Vagina (tissue), 2 donors: Measurements from ENCODE around the gene NCS1. TPM values are rescaled to one million over a fixed set of nuclear protein-coding genes. Genes with fewer than 3 reads are reported as not detected.

ENCODE experiments used
- DNase-seq, 2 donors: peaks; one replicate each; pipeline ENCODE4 v3.0.0-alpha.2; 2017; ENCODE audit errors: extremely low spot score in 2 of 2
- H3K27ac ChIP-seq: fragments of 200-600 bp; sonication (generic); one replicate; pipeline ENCODE4 v1.5.1; 2019
- H3K27me3 ChIP-seq: fragments of 200-600 bp; sonication (generic); one replicate; pipeline ENCODE4 v1.5.1; 2019
- H3K36me3 ChIP-seq, 2 donors: fragments of 200-600 bp; sonication (generic); one replicate each; pipeline ENCODE4 v1.5.1; 2017 to 2019
- H3K4me1 ChIP-seq: fragments of 200-600 bp; sonication (generic); one replicate; pipeline ENCODE4 v1.5.1; 2019
- H3K4me3 ChIP-seq, 2 donors: fragments of 200-600 bp; sonication (generic); 1 replicate in 1 of 2; 2 replicates in 1 of 2; pipeline ENCODE4 v1.5.1; 2016 to 2019
- H3K9me3 ChIP-seq: fragments of 200-600 bp; sonication (generic); one replicate; pipeline ENCODE4 v1.5.1; 2019
- CTCF ChIP-seq, 3 experiments: fragments of 450-650 bp in 2 of 3; fragments of 200-600 bp in 1 of 3; sonication (generic) in 1 of 3; IDR thresholded peaks; one replicate each; pipeline ENCODE4 v1.5.1; 2017 to 2019; ENCODE audit warnings: antibody characterized with exemption in 3 of 3, mild to moderate bottlenecking in 2 of 3, moderate library complexity in 2 of 3
- POLR2A ChIP-seq, 2 donors: fragments of 450-650 bp; IDR thresholded peaks; one replicate each; pipeline ENCODE4 v1.6.1; 2017; ENCODE audit warnings: antibody characterized with exemption in 2 of 2, mild to moderate bottlenecking in 2 of 2, moderate library complexity in 2 of 2
- POLR2AphosphoS5 ChIP-seq, 2 donors: sonication (generic); formaldehyde crosslinking; IDR thresholded peaks; one replicate each; pipeline ENCODE4 v1.9.0; 2017; ENCODE audit warnings: antibody characterized with exemption in 2 of 2, mild to moderate bottlenecking in 2 of 2, low read depth in 1 of 2; ENCODE audit not compliant: insufficient read depth in 1 of 2
- intact Hi-C: fragments of 100-400 bp; cut with DNase I; formaldehyde crosslinking; loops from one replicate; pipeline ENCODE4 v1.15.1; 2023
- total RNA-seq: library from RNA; depleted of rRNA; stranded (reverse); fragments of >200 nt; gene quantifications from one replicate; pipeline ENCODE4 v1.2.3, GENCODE V29; 2016

Gene NCS1
- total RNA-seq, 1 donor from 2014 or later, result 20.4 TPM

- H3K36me3 ChIP-seq, result no peaks in the 10 kb centered on the region
- H3K4me3 ChIP-seq, result no peak overlapping the region
- intact Hi-C loops, result no loop called here
- TF ChIP-seq CTCF (IDR thresholded peaks at IDR 0.05) (no peak), POLR2AphosphoS5 (IDR thresholded peaks at IDR 0.05; ENCODE audit: insufficient read depth in 1 of 2, low read depth in 1 of 2) (no peak), POLR2A (IDR thresholded peaks at IDR 0.05) (no peak)
- DNase-seq, result no peak
- H3K9me3 ChIP-seq, result no peaks in the 10 kb centered on the region
- no peaks in the 10 kb centered on the region for H3K27me3 ChIP-seq
- H3K27ac ChIP-seq, result peak overlapping the region; percentile 49
- peaks cover 25% of the 10 kb centered on the region for H3K4me1 ChIP-seq
Observed at GRCh38 chr9:130137641-130138081, 34.5 kb upstream of the NCS1 start.

- Histone ChIP-seq H3K4me3 (no peak overlapping the region), H3K4me1 (peaks cover 29% of the 10 kb centered on the region), H3K27ac (peak overlapping the region; percentile 49), H3K36me3 (no peaks in the 10 kb centered on the region), H3K27me3 (no peaks in the 10 kb centered on the region), H3K9me3 (no peaks in the 10 kb centered on the region)
- TF ChIP-seq POLR2A (IDR thresholded peaks at IDR 0.05) (no peak), CTCF (IDR thresholded peaks at IDR 0.05) (no peak), POLR2AphosphoS5 (IDR thresholded peaks at IDR 0.05; ENCODE audit: insufficient read depth in 1 of 2, low read depth in 1 of 2) (peak in 1 of 2 donors; percentile 36)
- DNase-seq, result no peak
- intact Hi-C loops, result no loop called here
Observed at GRCh38 chr9:130138171-130138653, 34.0 kb upstream of the NCS1 start.

- intact Hi-C loops, result no loop called here
- no peak for DNase-seq
- TF ChIP-seq POLR2A (IDR thresholded peaks at IDR 0.05) (no peak), POLR2AphosphoS5 (IDR thresholded peaks at IDR 0.05; ENCODE audit: insufficient read depth in 1 of 2, low read depth in 1 of 2) (peak in 1 of 2 donors; percentile 65), CTCF (IDR thresholded peaks at IDR 0.05) (no peak)
Observed at GRCh38 chr9:130138791-130139190, 33.4 kb upstream of the NCS1 start.

GRCh38 chr9:130139251-130139650, 33.0 kb upstream of the NCS1 start:
- Histone ChIP-seq H3K4me3 (no peak overlapping the region), H3K27me3 (no peaks in the 10 kb centered on the region), H3K4me1 (peaks cover 39% of the 10 kb centered on the region), H3K36me3 (no peaks in the 10 kb centered on the region), H3K9me3 (no peaks in the 10 kb centered on the region), H3K27ac (peak overlapping the region; percentile 49)
- no peak for DNase-seq
- TF ChIP-seq POLR2A (IDR thresholded peaks at IDR 0.05), result no peak
- TF ChIP-seq CTCF (IDR thresholded peaks at IDR 0.05), result no peak
- no peak for TF ChIP-seq POLR2AphosphoS5 (IDR thresholded peaks at IDR 0.05; ENCODE audit: insufficient read depth in 1 of 2, low read depth in 1 of 2)
- intact Hi-C loops, result no loop called here

More at GRCh38 chr9:130138791-130139190, 33.4 kb upstream of the NCS1 start:
- Histone ChIP-seq H3K27me3 (no peaks in the 10 kb centered on the region), H3K27ac (peak overlapping the region; percentile 49), H3K36me3 (no peaks in the 10 kb centered on the region), H3K9me3 (no peaks in the 10 kb centered on the region), H3K4me3 (no peak overlapping the region), H3K4me1 (peaks cover 34% of the 10 kb centered on the region)

- intact Hi-C loops, result no loop called here
- TF ChIP-seq CTCF (IDR thresholded peaks at IDR 0.05) (no peak), POLR2A (IDR thresholded peaks at IDR 0.05) (no peak), POLR2AphosphoS5 (IDR thresholded peaks at IDR 0.05; ENCODE audit: insufficient read depth in 1 of 2, low read depth in 1 of 2) (no peak)
- Histone ChIP-seq H3K27me3 (no peaks in the 10 kb centered on the region), H3K36me3 (no peaks in the 10 kb centered on the region), H3K9me3 (no peaks in the 10 kb centered on the region), H3K4me3 (no peak overlapping the region), H3K4me1 (peaks cover 45% of the 10 kb centered on the region), H3K27ac (no peak overlapping the region)
- no peak for DNase-seq
Observed at GRCh38 chr9:130140706-130141105, 31.5 kb upstream of the NCS1 start.
